Mesodermal cell (in vitro differentiated cells): ENCODE measurements around the gene FHL3.
"Not testable (repeated sequence)": the region's sequence is repeated elsewhere in the genome, so short reads cannot be mapped to it uniquely, and the experiment has no call there.

Experiments used
- H3K27ac ChIP-seq: 2 replicates; pipeline ENCODE4 v1.7.0; 2013; ENCODE audit warnings: mild to moderate bottlenecking, low read depth, low read length, moderate library complexity; ENCODE audit not compliant: severe bottlenecking
- H3K36me3 ChIP-seq: 2 replicates; pipeline ENCODE4 v1.7.1; 2013; ENCODE audit warnings: mild to moderate bottlenecking, low read length, moderate library complexity; ENCODE audit not compliant: control insufficient read depth, insufficient read depth
- H3K4me1 ChIP-seq: one replicate; pipeline ENCODE4 v1.7.1; 2013; ENCODE audit warnings: mild to moderate bottlenecking, low read length; ENCODE audit not compliant: insufficient read depth, control insufficient read depth, poor library complexity, severe bottlenecking
- H3K4me3 ChIP-seq: 2 replicates; pipeline ENCODE4 v1.7.0; 2013; ENCODE audit warnings: low read length, control low read depth, mild to moderate bottlenecking; ENCODE audit not compliant: insufficient read depth, poor library complexity, severe bottlenecking; ENCODE audit errors: extremely low read depth
- H3K9me3 ChIP-seq: 2 replicates; pipeline ENCODE4 v1.7.1; 2013; ENCODE audit warnings: mild to moderate bottlenecking, low read length, moderate library complexity; ENCODE audit not compliant: control insufficient read depth
- WGBS, 2 experiments: methylation state at CpG; one replicate each; pipeline ENCODE4 v1.1.5; 2013; ENCODE audit warnings: missing lambda C conversion rate in 2 of 2; ENCODE audit not compliant: insufficient coverage in 2 of 2; 5-methylcytosine and 5-hydroxymethylcytosine counted together

FHL3 gene

GRCh38 chr1:37998913-37999429 is 6.3 kb downstream of the FHL3 start:
- 90 to 92% methylated on average over 16 of the region's 16 CpGs for WGBS, 2 experiments
- Histone ChIP-seq H3K36me3 (peaks cover 69% of the 10 kb centered on the region), H3K27ac (peak overlapping the region; percentile 100), H3K9me3 (no peaks in the 10 kb centered on the region), H3K4me3 (peak overlapping the region; percentile 11), H3K4me1 (peaks cover 56% of the 10 kb centered on the region)

- H3K36me3 ChIP-seq = peaks cover 64% of the 10 kb centered on the region
- no peaks in the 10 kb centered on the region for H3K9me3 ChIP-seq
- no peak overlapping the region for H3K4me3 ChIP-seq
- H3K27ac ChIP-seq = peak overlapping the region; percentile 10
- peaks cover 48% of the 10 kb centered on the region for H3K4me1 ChIP-seq
- WGBS, 2 experiments = 91 to 93% methylated on average over 9 of the region's 9 CpGs
These were observed 7.1 kb downstream of the FHL3 start for GRCh38 chr1:37998089-37998808.

- Histone ChIP-seq H3K27ac (peak overlapping the region; percentile 10), H3K4me3 (no peak overlapping the region), H3K4me1 (peaks cover 43% of the 10 kb centered on the region), H3K36me3 (peaks cover 58% of the 10 kb centered on the region), H3K9me3 (no peaks in the 10 kb centered on the region)
- WGBS, 2 experiments = 96 to 98% methylated on average over 16 to 17 of the region's 25 CpGs
These were observed 7.8 kb downstream of the FHL3 start for GRCh38 chr1:37997256-37998088.

DNA sequence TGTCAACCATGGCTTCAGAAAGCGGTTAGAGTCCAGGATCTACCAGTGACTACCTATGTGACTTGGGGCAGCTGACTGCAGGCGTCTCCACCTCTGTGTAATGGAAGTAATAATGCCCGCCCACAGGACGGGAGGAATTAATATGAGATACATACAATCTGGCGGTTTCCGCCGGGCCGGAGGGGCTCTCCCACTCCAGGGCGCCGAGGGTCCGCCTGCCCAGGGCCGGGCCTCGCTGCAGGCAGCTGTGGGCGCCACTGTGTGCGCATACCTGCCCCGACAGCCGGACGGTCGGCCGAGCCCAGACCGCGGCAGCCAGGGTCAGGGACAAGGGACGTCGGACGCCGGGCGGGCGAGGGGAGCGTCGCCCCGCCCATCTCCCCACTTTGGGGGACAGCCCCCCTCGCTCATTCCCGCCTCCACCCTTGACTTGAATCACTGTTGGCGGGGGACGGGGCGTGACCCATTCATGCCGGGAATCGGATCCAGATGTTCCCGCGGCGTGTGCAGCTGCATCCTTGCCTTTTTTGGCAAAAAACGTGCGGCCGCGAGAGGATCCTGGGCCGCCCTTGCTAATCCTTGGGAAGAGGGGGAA is 9.5 kb downstream of the FHL3 start:
- Histone ChIP-seq H3K4me3 (no peak overlapping the region), H3K27ac (no peak overlapping the region)

GRCh38 chr1:37994886-37995566 is 10.3 kb downstream of the FHL3 start:
- Histone ChIP-seq H3K36me3 (peaks cover 54% of the 10 kb centered on the region), H3K9me3 (no peaks in the 10 kb centered on the region), H3K4me3 (no peak overlapping the region), H3K4me1 (peaks cover 24% of the 10 kb centered on the region), H3K27ac (peak overlapping the region; percentile 2)
- 95 to 97% methylated on average over 7 to 10 of the region's 11 CpGs for WGBS, 2 experiments

More for the DNA sequence above, 9.5 kb downstream of the FHL3 start:
- peaks cover 54% of the 10 kb centered on the region for H3K36me3 ChIP-seq
- 87 to 89% methylated on average over 43 to 44 of the region's 46 CpGs for WGBS, 2 experiments
- H3K4me1 ChIP-seq = peaks cover 31% of the 10 kb centered on the region
- no peaks in the 10 kb centered on the region for H3K9me3 ChIP-seq

- no peaks in the 10 kb centered on the region for H3K9me3 ChIP-seq
- peaks cover 2% of the 10 kb centered on the region for H3K4me1 ChIP-seq
- H3K4me3 ChIP-seq = peak overlapping the region; percentile 78
- H3K36me3 ChIP-seq = peaks cover 44% of the 10 kb centered on the region
- H3K27ac ChIP-seq = peak overlapping the region; percentile 72
- 0% methylated on average over 27 to 30 of the region's 30 CpGs for WGBS, 2 experiments
These were observed 15.9 kb downstream of the FHL3 start for GRCh38 chr1:37989361-37989930.

GRCh38 chr1:37987679-37988078 is 17.6 kb downstream of the FHL3 start:
- WGBS, 2 experiments = 100% methylated on average over 1 of the region's 1 CpG; no CpG with 5 or more reads in 1 of the 2 experiments
- Histone ChIP-seq H3K27ac (no peak overlapping the region), H3K36me3 (peaks cover 53% of the 10 kb centered on the region), H3K9me3 (no peaks in the 10 kb centered on the region), H3K4me3 (no peak overlapping the region), H3K4me1 (peaks cover 2% of the 10 kb centered on the region)

DNA sequence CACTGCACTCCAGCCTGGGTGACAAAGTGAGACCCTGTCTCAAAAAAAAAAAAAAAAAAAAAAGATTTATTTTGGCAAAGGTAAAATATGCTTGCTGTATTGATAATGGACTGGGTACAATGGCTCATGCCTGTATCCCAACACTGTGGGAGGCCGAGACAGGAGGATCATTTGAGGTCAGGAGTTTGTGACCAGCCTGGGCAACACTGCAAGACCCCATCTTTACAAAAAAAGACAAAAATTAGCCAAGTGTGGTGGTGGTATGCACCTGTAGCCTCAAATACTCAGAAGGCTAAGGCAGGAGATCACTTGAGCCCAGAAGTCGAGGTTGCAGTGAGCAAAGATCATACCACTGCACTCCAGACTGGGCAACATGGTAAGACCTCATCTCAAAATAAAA is 21.8 kb downstream of the FHL3 start:
- H3K4me3 ChIP-seq = no peak overlapping the region
- WGBS, 2 experiments = 100% methylated on average over 1 of the region's 2 CpGs; no CpG with 5 or more reads in 1 of the 2 experiments
- H3K4me1 ChIP-seq = peaks cover under 1% of the 10 kb centered on the region
- H3K9me3 ChIP-seq = no peaks in the 10 kb centered on the region
- H3K36me3 ChIP-seq = peaks cover 94% of the 10 kb centered on the region
- no peak overlapping the region for H3K27ac ChIP-seq

GRCh38 chr1:37978541-37978940 is 26.8 kb downstream of the FHL3 start:
- no peak overlapping the region for H3K4me3 ChIP-seq
- H3K9me3 ChIP-seq = no peaks in the 10 kb centered on the region
- no peak overlapping the region for H3K27ac ChIP-seq
- H3K36me3 ChIP-seq = peaks cover 92% of the 10 kb centered on the region
- no peaks in the 10 kb centered on the region for H3K4me1 ChIP-seq
- WGBS, 2 experiments = 96 to 100% methylated on average over 4 of the region's 4 CpGs

DNA sequence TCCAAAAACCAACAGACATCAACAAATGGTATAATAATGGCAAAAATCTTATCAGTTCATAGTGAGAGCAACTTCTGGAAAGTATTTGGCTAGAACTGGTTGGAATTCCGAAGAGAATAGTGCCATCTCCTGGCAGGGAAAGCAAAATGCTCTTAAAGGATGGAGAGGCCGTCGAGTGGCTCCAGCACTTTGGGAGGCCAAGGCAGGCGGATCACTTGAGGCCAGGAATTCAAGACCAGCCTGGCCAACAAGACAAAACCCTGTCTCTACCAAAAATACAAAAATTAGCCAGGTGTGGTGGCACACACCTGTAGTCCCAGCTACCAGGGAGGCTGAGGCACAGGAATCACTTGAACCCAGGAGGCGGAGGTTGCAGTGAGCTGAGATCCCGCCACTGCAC is 30.2 kb downstream of the FHL3 start:
- H3K4me1 ChIP-seq, H3K27ac ChIP-seq, H3K4me3 ChIP-seq, H3K9me3 ChIP-seq: not testable (repeated sequence)
- WGBS, 2 experiments = 56 to 70% methylated on average over 4 to 6 of the region's 6 CpGs
- H3K36me3 ChIP-seq = peaks cover 67% of the 10 kb centered on the region
